Measurements from ENCODE around the gene PNPLA2. TPM values are rescaled to one million over a fixed set of nuclear protein-coding genes. Genes with fewer than 3 reads are reported as not detected.

The PNPLA2 gene, protein sequence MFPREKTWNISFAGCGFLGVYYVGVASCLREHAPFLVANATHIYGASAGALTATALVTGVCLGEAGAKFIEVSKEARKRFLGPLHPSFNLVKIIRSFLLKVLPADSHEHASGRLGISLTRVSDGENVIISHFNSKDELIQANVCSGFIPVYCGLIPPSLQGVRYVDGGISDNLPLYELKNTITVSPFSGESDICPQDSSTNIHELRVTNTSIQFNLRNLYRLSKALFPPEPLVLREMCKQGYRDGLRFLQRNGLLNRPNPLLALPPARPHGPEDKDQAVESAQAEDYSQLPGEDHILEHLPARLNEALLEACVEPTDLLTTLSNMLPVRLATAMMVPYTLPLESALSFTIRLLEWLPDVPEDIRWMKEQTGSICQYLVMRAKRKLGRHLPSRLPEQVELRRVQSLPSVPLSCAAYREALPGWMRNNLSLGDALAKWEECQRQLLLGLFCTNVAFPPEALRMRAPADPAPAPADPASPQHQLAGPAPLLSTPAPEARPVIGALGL
- 7.1 and 11.9 TPM in 2 replicates for total RNA-seq

DNA sequence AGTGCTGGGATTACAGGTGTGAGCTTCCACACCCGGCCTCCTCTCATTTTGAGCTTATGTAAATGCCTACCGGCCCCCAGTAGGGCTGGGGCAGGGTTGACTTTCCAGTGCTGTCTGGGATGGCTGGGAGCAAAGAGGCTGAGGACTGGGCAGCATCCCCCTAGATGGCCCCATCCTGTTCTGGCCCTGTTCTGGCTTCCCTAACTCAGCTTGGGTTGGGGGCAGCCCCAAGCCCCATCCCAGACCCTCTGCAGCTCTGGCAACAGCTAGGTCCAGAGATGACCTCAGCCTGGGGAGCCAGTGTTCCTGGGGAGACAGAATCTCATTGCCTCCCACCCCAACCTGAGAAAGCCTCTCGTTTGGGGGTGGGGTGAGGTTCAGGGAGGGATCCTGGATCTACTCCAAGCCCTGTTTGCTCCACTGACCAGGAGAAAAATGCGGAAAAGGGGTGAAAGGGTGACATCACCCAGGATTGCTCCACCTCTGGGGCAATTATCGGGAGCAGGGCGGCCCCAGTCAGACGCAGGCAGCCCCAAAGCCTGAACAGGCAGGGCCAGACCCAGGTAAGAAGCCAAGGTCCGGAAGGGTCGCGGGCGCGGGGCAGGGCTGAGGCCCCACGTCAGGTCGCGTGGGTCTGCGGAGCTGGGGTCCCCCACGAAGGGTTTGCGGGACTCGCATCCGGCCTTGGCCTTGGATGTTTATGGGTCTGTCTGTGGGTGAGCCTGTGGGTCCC lies at the start of gene PNPLA2:
PNPLA2 (plus strand) TSS at position 519 of the 733 bp plus-strand sequence. CDS start 805 bp downstream, outside the sequence.

DNA sequence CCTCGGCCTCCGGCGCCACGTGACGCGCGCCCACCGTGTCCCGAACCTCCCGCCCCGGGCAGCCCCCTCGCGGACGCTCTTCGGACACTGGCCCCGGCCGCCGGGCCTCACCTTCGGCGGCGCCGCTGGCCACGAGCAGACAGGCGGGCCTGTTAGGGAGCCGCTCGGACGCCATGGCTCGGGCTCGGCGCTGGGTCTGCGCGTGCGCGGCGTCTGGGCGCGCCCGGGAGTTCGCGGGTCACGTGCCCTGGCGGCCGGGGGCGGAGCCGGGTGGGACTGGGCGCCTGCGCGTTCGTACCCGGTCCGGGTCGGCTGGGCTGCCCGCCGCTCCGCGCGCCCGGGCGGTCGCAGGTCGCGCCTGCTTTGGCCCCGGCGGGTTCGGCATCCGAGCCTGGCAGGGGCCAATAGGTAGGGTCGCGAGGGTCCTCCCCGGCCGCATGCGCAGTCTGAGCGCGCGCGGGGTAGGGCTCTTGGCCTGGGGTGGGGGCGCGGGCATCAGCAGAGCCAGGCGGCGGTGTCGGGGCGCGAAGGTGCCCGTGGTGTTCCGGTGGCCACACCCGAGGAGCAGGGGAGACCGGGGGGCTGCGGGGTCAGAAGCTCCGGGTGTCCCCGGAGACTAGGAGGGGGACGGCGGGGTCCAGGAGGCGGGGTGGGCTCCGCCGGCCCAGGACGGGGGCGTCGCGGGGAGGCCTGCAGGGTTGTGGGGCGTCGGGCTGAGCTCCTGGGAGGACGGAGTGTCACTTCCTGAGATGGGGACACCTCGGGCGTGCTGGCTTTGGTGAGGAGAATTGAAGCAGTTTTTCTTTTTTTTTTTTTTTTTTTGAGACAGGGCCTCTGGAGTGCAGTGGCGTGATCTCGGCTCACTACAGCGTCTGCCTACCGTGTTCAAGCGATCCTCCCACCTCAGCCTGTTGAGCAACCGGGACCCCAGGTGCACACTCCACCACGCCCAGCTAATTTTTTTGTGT lies 41.1 kb upstream of the PNPLA2 start, which contains the start of gene GATD1:
GATD1 (minus strand) TSS at position 200 of the 968 bp plus-strand sequence; CDS start at position 175, 25 bp downstream.

DNA sequence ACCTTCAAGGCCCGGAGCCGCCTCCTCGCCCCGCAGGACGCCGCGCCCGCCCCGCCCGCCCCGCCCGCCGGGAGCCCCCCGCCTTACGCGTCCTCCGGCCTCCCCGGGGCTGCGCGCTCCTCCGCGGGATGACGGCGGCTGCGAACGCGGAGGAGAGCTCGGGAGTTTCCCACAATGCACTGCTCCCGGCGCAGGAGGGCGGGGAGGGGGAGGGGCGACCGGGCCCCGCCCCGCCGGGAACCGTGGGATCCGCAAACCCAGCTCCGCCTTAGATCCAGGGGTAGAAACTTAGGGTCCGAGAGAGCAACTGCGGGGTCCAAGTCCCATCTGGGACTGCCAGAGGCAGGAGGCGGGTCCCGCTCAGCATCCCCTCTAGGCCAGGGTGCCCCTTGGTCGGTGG lies 28.8 kb upstream of the PNPLA2 start, which contains the start of gene CEND1:
CEND1 (minus strand) TSS at position 148 of the 400 bp plus-strand sequence. CDS start 1,514 bp downstream, outside the sequence.

DNA sequence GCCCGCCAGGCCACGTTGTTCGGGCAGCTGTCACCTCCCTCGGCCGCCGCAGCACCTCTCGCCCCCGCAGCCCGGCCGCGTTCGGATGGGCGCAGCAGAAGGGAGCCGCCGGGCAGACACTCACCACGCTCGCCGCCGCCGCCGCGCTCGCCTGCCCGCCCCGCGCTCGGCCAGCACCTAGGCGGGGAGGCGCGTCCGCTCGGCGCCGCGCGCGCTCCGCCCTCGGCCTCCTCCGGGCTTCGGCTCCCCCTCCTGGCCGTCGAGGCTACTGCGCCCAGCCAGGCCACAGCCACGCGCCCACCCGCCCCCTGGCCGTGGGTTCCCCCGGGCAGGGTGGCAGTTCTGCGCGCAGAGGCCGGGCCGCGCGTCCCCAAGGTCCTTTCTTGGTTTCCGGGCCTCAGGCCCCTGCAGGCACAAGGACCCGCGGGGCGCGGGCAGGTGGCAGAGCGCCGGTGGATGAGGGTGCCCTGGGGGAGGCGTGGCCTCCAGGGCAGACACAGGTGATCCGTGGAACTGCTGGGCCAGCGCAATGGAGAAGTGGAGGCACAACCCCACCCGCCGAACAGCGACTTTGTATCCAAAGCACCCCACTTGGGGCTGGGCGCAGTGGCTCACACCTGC lies 20.5 kb upstream of the PNPLA2 start, which contains the start of gene SLC25A22:
SLC25A22 (minus strand) TSS at position 189 of the 621 bp plus-strand sequence. CDS start 3,275 bp downstream, outside the sequence.

DNA sequence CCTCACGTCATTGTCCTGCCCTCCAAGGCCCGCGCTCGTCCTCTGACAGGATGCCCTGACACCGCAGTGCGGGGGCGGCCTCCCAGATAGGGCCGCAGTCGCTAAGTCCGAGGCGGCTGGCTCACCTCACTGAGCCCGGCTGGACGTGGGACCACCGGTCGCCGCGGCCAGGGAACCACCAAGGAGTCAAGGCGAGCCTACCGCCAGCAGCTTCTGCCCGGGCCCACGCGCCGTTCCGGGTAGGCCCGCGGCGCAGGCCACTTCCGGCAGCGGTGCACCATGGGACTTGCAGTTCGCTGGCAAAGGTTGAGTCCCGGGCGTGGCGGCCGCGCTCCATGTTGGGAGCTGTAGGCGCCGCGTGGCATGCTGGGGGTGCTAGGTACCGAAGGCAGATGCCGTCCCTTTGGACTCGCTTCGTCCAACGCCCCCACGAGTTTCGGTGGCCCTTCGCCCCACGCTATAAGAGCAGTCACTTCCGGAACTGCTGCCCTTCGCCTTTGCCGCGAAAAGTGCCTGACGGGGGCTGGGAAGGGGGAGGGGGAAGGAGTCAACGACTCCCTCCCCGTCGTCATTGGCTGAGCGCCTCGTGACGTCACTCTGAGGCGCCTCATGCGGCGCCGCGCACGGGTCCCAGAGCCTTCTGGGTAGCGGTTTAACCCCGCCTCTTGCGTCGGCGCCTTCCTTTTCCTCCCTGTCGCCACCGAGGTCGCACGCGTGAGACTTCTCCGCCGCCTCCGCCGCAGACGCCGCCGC lies 9.3 kb upstream of the PNPLA2 start, which contains the start of gene RPLP2:
RPLP2 (plus strand) TSS at position 681 of the 753 bp plus-strand sequence. CDS start 268 bp downstream, outside the sequence.

DNA sequence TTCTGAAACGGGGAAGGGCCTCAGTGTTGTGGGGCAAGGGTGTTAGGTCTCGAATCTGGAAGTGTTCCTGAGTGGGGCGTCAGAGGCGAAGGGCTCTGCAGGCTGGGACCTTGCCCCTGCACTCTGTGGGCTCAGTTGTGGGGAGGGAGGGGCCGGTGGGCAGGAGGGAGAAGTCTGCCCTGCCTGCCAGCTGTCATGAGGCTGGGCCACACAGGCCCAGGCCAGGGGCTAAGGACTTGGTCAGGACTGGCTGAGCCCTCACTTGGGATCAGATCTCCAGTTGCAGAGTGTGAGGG lies 9.1 kb downstream of the PNPLA2 start, which contains the start of gene CRACR2B:
CRACR2B (plus strand) TSS at position 23 of the 296 bp plus-strand sequence. CDS start 689 bp downstream, outside the sequence.

DNA sequence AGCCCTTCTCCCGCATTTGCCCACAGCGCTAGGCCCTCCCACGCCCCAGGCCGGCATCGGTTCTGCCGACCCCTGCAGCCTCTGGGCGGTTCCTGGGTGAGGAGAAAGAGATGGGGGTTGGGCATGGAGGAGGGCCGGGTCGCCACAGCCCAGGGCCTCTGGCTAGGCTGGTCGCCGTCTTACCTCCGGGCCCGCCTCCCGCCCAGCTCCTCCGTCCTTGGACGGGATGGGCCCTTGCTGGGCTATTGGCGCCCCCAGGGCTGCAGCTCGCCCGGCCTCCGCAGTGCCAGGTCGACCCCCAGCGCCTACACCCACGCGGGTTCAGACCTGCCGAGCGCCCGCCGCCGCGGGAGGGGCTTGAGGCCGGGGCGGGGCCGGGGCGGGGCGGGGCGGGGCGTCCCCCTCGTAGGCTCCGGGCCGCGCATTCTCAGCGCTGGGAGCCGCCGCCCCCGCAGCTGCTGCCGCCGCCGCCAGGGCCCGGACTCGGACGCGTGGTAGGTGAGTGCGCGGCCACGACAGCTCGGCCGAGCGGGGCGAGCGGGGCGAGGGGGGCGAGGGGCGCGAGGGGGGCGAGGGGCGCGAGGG lies 13.9 kb downstream of the PNPLA2 start, which contains the start of gene CD151:
CD151 (plus strand) TSS at position 424 of the 585 bp plus-strand sequence. CDS start 3,118 bp downstream, outside the sequence.

DNA sequence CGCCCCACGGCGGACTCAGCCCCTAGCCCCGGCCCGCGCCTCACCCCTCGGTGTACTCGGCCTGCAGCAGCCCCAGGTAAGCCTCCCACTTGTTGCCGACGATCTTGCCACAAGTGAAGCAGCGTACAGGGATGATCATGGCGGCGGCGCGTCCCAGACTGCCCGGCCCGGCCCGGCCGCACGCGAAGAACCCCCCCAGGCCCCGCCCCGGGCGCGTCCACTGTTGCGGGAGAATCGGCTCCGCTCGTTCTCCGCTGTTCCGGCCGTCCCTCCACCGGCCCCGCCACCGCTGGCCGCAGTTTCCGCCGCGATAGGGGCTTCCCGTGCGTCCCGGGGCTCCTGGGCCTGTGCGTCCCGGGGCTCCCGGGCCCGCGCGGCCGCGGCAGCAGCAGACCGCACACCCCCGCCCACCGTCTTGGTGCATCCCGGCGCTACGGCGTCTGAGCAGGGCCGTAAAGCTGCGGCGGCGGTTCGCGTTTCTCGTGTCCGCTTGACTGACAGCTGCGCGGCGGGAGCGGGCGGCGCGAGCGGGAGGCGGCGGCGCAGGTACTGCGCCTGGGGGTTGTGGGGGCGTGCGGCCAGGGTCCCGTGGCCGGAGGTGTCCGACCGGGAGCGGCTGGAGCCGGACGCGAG lies 23.8 kb downstream of the PNPLA2 start, which contains the start of the genes POLR2L and TSPAN4:
POLR2L (minus strand) TSS at position 160 of the 633 bp plus-strand sequence; CDS start at position 139, 21 bp downstream.
TSPAN4 (plus strand) TSS at position 483 of the 633 bp plus-strand sequence. CDS start 7,453 bp downstream, outside the sequence.

Other genes with a start within 250 kb of the PNPLA2 start
- gene PHRF1, start 242.4 kb upstream of the PNPLA2 start, total RNA-seq = 13.8 and 21.4 TPM in 2 replicates
- 8.0 and 15.8 TPM in 2 replicates for gene IRF7, start 203.0 kb upstream of the PNPLA2 start, total RNA-seq
- not detected in 2 replicates for gene CDHR5, start 194.0 kb upstream of the PNPLA2 start, total RNA-seq
- gene SCT, start 191.7 kb upstream of the PNPLA2 start, total RNA-seq = not detected in 2 replicates
- not detected in 2 replicates for gene DRD4, start 181.6 kb upstream of the PNPLA2 start, total RNA-seq
- gene DEAF1, start 123.7 kb upstream of the PNPLA2 start, total RNA-seq = 16.0 and 25.5 TPM in 2 replicates
- gene TMEM80, start 123.1 kb upstream of the PNPLA2 start, total RNA-seq = 23.7 and 40.1 TPM in 2 replicates
- 92.0 and 124 TPM in 2 replicates for gene EPS8L2, start 112.7 kb upstream of the PNPLA2 start, total RNA-seq
- 212 and 214 TPM in 2 replicates for gene TALDO1, start 71.5 kb upstream of the PNPLA2 start, total RNA-seq
- gene GATD1, start 41.4 kb upstream of the PNPLA2 start, total RNA-seq = 23.1 and 25.0 TPM in 2 replicates
- not detected in 2 replicates for gene CEND1, start 28.8 kb upstream of the PNPLA2 start, total RNA-seq
- gene SLC25A22, start 20.6 kb upstream of the PNPLA2 start, total RNA-seq = 19.0 and 21.6 TPM in 2 replicates
- gene PIDD1, start 13.7 kb upstream of the PNPLA2 start, total RNA-seq = 10.0 and 16.2 TPM in 2 replicates
- 674 and 1,062 TPM in 2 replicates for gene RPLP2, start 8.9 kb upstream of the PNPLA2 start, total RNA-seq
- gene CRACR2B, start 9.0 kb downstream of the PNPLA2 start, total RNA-seq = 0.68 and 1.0 TPM in 2 replicates
- 490 and 530 TPM in 2 replicates for gene CD151, start 14.0 kb downstream of the PNPLA2 start, total RNA-seq
- 124 and 148 TPM in 2 replicates for gene POLR2L, start 23.6 kb downstream of the PNPLA2 start, total RNA-seq
- 173 and 207 TPM in 2 replicates for gene TSPAN4, start 23.9 kb downstream of the PNPLA2 start, total RNA-seq
- gene CHID1, start 91.9 kb downstream of the PNPLA2 start, total RNA-seq = 70.0 and 75.8 TPM in 2 replicates
- gene AP2A2, start 107.0 kb downstream of the PNPLA2 start, total RNA-seq = 35.6 and 56.2 TPM in 2 replicates
- gene MUC6, start 217.8 kb downstream of the PNPLA2 start, total RNA-seq = not detected in 2 replicates